Stimulated activated CD4-positive, alpha-beta T cell treated with anti-CD3 and anti-CD28 coated beads, TNF-alpha, amount 100 ng/mL, for 4 hours (primary cell): ENCODE measurements around the gene PET100.

Experiments used
- DNase-seq, 3 experiments: peaks; one replicate each; pipeline ENCODE4 v3.0.0-alpha.2; 2020; ENCODE audit warnings: low read depth in 3 of 3

PET100 gene

GRCh38 chr19:7629347-7630054 lies at the start of gene PET100, which contains the start of gene XAB2:
Gene PET100 (plus strand): TSS chr19:7629793. CDS start chr19:7629834, 41 bp downstream.
Gene XAB2 (minus strand): TSS chr19:7629545. CDS start chr19:7629527, 18 bp downstream.
- peak; percentile 77 to 90 (median 86) for DNase-seq

GRCh38 chr19:7582446-7582845 lies 47.1 kb upstream of the PET100 start:
- no peak for DNase-seq

GRCh38 chr19:7589822-7590221 lies 39.8 kb upstream of the PET100 start:
- no peak for DNase-seq

- DNase-seq = no peak
These were observed 39.3 kb upstream of the PET100 start for GRCh38 chr19:7590256-7590655.

- peak in 1 of 3 experiments; percentile 12 for DNase-seq
These were observed 34.0 kb upstream of the PET100 start, which contains the start of gene CAMSAP3 for GRCh38 chr19:7595466-7596133. Gene CAMSAP3 (plus strand): TSS chr19:7595863. CDS start chr19:7596003, 140 bp downstream.

- no peak for DNase-seq
These were observed 33.2 kb upstream of the PET100 start for GRCh38 chr19:7596211-7596937.

GRCh38 chr19:7597689-7598088 lies 31.9 kb upstream of the PET100 start:
- no peak for DNase-seq

- DNase-seq = no peak
These were observed 31.4 kb upstream of the PET100 start for GRCh38 chr19:7598180-7598579.

- DNase-seq = no peak
These were observed 28.9 kb upstream of the PET100 start for GRCh38 chr19:7600721-7601120.

GRCh38 chr19:7602240-7602934 lies 27.2 kb upstream of the PET100 start:
- DNase-seq = no peak

GRCh38 chr19:7602935-7603497 lies 26.6 kb upstream of the PET100 start:
- no peak for DNase-seq

- no peak for DNase-seq
These were observed 25.7 kb upstream of the PET100 start for GRCh38 chr19:7603919-7604318.

GRCh38 chr19:7605490-7606222 lies 23.9 kb upstream of the PET100 start:
- DNase-seq = no peak

GRCh38 chr19:7606289-7606688 lies 23.3 kb upstream of the PET100 start:
- no peak for DNase-seq

- DNase-seq = no peak
These were observed 22.2 kb upstream of the PET100 start for GRCh38 chr19:7607212-7607873.

- no peak for DNase-seq
These were observed 21.6 kb upstream of the PET100 start for GRCh38 chr19:7607874-7608560.

- no peak for DNase-seq
These were observed 18.9 kb upstream of the PET100 start for GRCh38 chr19:7610491-7611240.

- no peak for DNase-seq
These were observed 17.9 kb upstream of the PET100 start for GRCh38 chr19:7611541-7612279.
